Measurements from ENCODE around the gene SH3PXD2A.

Gene SH3PXD2A

GRCh38 chr10:103630156-103630555 lies 225.2 kb downstream of the SH3PXD2A start:
- H3K4me3 ChIP-seq (ENCODE audit: low read depth, low read length), result no peak overlapping the region

GRCh38 chr10:103629581-103629980 lies 225.8 kb downstream of the SH3PXD2A start:
- H3K4me3 ChIP-seq (ENCODE audit: low read depth, low read length), result no peak overlapping the region

GRCh38 chr10:103627893-103628292 lies 227.5 kb downstream of the SH3PXD2A start:
- no peak overlapping the region for H3K4me3 ChIP-seq (ENCODE audit: low read depth, low read length)

GRCh38 chr10:103627111-103627892 lies 228.1 kb downstream of the SH3PXD2A start:
- no peak overlapping the region for H3K4me3 ChIP-seq (ENCODE audit: low read depth, low read length)

GRCh38 chr10:103626178-103626577 lies 229.2 kb downstream of the SH3PXD2A start:
- no peak overlapping the region for H3K4me3 ChIP-seq (ENCODE audit: low read depth, low read length)

- no peak overlapping the region for H3K4me3 ChIP-seq (ENCODE audit: low read depth, low read length)
These were observed 232.3 kb downstream of the SH3PXD2A start for GRCh38 chr10:103622935-103623574.

- H3K4me3 ChIP-seq (ENCODE audit: low read depth, low read length), result no peak overlapping the region
These were observed 233.1 kb downstream of the SH3PXD2A start for GRCh38 chr10:103622286-103622685.

GRCh38 chr10:103621783-103622125 lies 233.6 kb downstream of the SH3PXD2A start:
- no peak overlapping the region for H3K4me3 ChIP-seq (ENCODE audit: low read depth, low read length)

GRCh38 chr10:103620891-103621782 lies 234.2 kb downstream of the SH3PXD2A start:
- no peak overlapping the region for H3K4me3 ChIP-seq (ENCODE audit: low read depth, low read length)

GRCh38 chr10:103620352-103620740 lies 235.0 kb downstream of the SH3PXD2A start:
- no peak overlapping the region for H3K4me3 ChIP-seq (ENCODE audit: low read depth, low read length)

GRCh38 chr10:103619424-103620351 lies 235.7 kb downstream of the SH3PXD2A start:
- no peak overlapping the region for H3K4me3 ChIP-seq (ENCODE audit: low read depth, low read length)

GRCh38 chr10:103618575-103619423 lies 236.6 kb downstream of the SH3PXD2A start:
- H3K4me3 ChIP-seq (ENCODE audit: low read depth, low read length), result no peak overlapping the region

GRCh38 chr10:103617602-103618385 lies 237.6 kb downstream of the SH3PXD2A start:
- H3K4me3 ChIP-seq (ENCODE audit: low read depth, low read length), result no peak overlapping the region

GRCh38 chr10:103616705-103617601 lies 238.4 kb downstream of the SH3PXD2A start:
- no peak overlapping the region for H3K4me3 ChIP-seq (ENCODE audit: low read depth, low read length)

GRCh38 chr10:103614306-103615158 lies 240.8 kb downstream of the SH3PXD2A start:
- no peak overlapping the region for H3K4me3 ChIP-seq (ENCODE audit: low read depth, low read length)

GRCh38 chr10:103613616-103614015 lies 241.8 kb downstream of the SH3PXD2A start:
- no peak overlapping the region for H3K4me3 ChIP-seq (ENCODE audit: low read depth, low read length)

Data from iPS-11a (cell line).